HFFc6 (cell line): ENCODE measurements around the gene PTH1R. TPM values are rescaled to one million over a fixed set of nuclear protein-coding genes. Genes with fewer than 3 reads are reported as not detected.
A peak's percentile ranks its signal among the peaks of the same experiment; 100 is the strongest.

Experiments used
- DNase-seq: peaks from one replicate; pipeline ENCODE4 v3.0.0-alpha.2; 2018
- H3K27ac Mint-ChIP-seq: 2 replicates; pipeline ENCODE4 v1.8.0; 2020; ENCODE audit warnings: mild to moderate bottlenecking, mixed read lengths
- H3K27me3 Mint-ChIP-seq: 2 replicates; pipeline ENCODE4 v1.8.0; 2021; ENCODE audit warnings: mild to moderate bottlenecking, moderate library complexity, mixed read lengths; ENCODE audit not compliant: insufficient read depth
- H3K36me3 Mint-ChIP-seq: 2 replicates; pipeline ENCODE4 v1.8.0; 2021; ENCODE audit warnings: low read depth, mixed read lengths
- H3K4me1 Mint-ChIP-seq: 2 replicates; pipeline ENCODE4 v1.8.0; 2020; ENCODE audit warnings: low read depth, mixed read lengths
- H3K4me3 Mint-ChIP-seq: 2 replicates; pipeline ENCODE4 v1.8.0; 2020; ENCODE audit warnings: mild to moderate bottlenecking, moderate library complexity, mixed read lengths
- H3K9me3 Mint-ChIP-seq: 2 replicates; pipeline ENCODE4 v1.8.0; 2020; ENCODE audit warnings: mild to moderate bottlenecking, mixed read lengths
- CTCF ChIP-seq: fragments of 200-600 bp; sonication (generic); IDR thresholded peaks from 2 replicates; pipeline ENCODE4 v1.5.0; 2021; ENCODE audit warnings: antibody characterized with exemption, mild to moderate bottlenecking
- total RNA-seq, 6 experiments: library from RNA; stranded (reverse); fragmentation: NEBNext Ultra II Directional; extraction: Animal tissue kit (Norgen Biotek cat#: 25700); gene quantifications; 2 replicates in 1 of 6; 3 replicates in 5 of 6; pipeline ENCODE4 v1.2.3, GENCODE V29; 2021

PTH1R gene
- total RNA-seq, 6 experiments from 2014 or later, result 0.09 to 1.4 (median 0.85) TPM; not detected in 1

GRCh38 chr3:46843508-46843907, 34.0 kb upstream of the PTH1R start:
- H3K36me3 Mint-ChIP-seq, result peaks cover 18% of the 10 kb centered on the region
- no peak overlapping the region for H3K27ac Mint-ChIP-seq
- H3K27me3 Mint-ChIP-seq, result peaks cover 11% of the 10 kb centered on the region
- H3K4me1 Mint-ChIP-seq, result peaks cover 17% of the 10 kb centered on the region
- H3K9me3 Mint-ChIP-seq, result peaks cover 36% of the 10 kb centered on the region
- H3K4me3 Mint-ChIP-seq, result no peak overlapping the region
- no peak for TF ChIP-seq CTCF
- DNase-seq, result no peak

- H3K9me3 Mint-ChIP-seq, result peaks cover 28% of the 10 kb centered on the region
- peaks cover 11% of the 10 kb centered on the region for H3K27me3 Mint-ChIP-seq
- H3K4me3 Mint-ChIP-seq, result no peak overlapping the region
- H3K27ac Mint-ChIP-seq, result no peak overlapping the region
- DNase-seq, result no peak
- peaks cover 18% of the 10 kb centered on the region for H3K4me1 Mint-ChIP-seq
- no peak for TF ChIP-seq CTCF
- H3K36me3 Mint-ChIP-seq, result peaks cover 9% of the 10 kb centered on the region
These were observed 33.1 kb upstream of the PTH1R start for GRCh38 chr3:46844397-46844796.

GRCh38 chr3:46844881-46845312, 32.6 kb upstream of the PTH1R start:
- peaks cover 11% of the 10 kb centered on the region for H3K27me3 Mint-ChIP-seq
- peaks cover 18% of the 10 kb centered on the region for H3K4me1 Mint-ChIP-seq
- H3K36me3 Mint-ChIP-seq, result peaks cover 8% of the 10 kb centered on the region
- no peak for DNase-seq
- H3K27ac Mint-ChIP-seq, result peak overlapping the region; percentile 72; the same call in 1 of the 2 replicates
- peak overlapping the region; percentile 84; the same call in 1 of the 2 replicates for H3K4me3 Mint-ChIP-seq
- peaks cover 25% of the 10 kb centered on the region for H3K9me3 Mint-ChIP-seq
- no peak for TF ChIP-seq CTCF

GRCh38 chr3:46845397-46845859, 32.1 kb upstream of the PTH1R start:
- peak overlapping the region; percentile 84 for H3K4me3 Mint-ChIP-seq
- H3K36me3 Mint-ChIP-seq, result peaks cover 8% of the 10 kb centered on the region
- peaks cover 18% of the 10 kb centered on the region for H3K4me1 Mint-ChIP-seq
- H3K9me3 Mint-ChIP-seq, result peaks cover 20% of the 10 kb centered on the region
- TF ChIP-seq CTCF, result no peak
- H3K27ac Mint-ChIP-seq, result peak overlapping the region; percentile 72
- peak; percentile 22 for DNase-seq
- H3K27me3 Mint-ChIP-seq, result peaks cover 11% of the 10 kb centered on the region

- peak overlapping the region; percentile 84 for H3K4me3 Mint-ChIP-seq
- peaks cover 18% of the 10 kb centered on the region for H3K4me1 Mint-ChIP-seq
- H3K27me3 Mint-ChIP-seq, result peaks cover 13% of the 10 kb centered on the region
- H3K9me3 Mint-ChIP-seq, result peaks cover 14% of the 10 kb centered on the region
- peak; percentile 37 for DNase-seq
- H3K27ac Mint-ChIP-seq, result 0 out of 2 replicates have a peak overlapping the region, but pooled peaks have one; percentile 16
- TF ChIP-seq CTCF, result peak; percentile 80
- H3K36me3 Mint-ChIP-seq, result peaks cover 8% of the 10 kb centered on the region; the same call in 1 of the 2 replicates
These were observed 31.5 kb upstream of the PTH1R start for GRCh38 chr3:46845860-46846623.
